Vagina (tissue), 2 donors: ENCODE data around the gene SERPINA4. TPM values are rescaled to one million over a fixed set of nuclear protein-coding genes. Genes with fewer than 3 reads are reported as not detected.

Source experiments
- DNase-seq, 2 donors: peaks; one replicate each; pipeline ENCODE4 v3.0.0-alpha.2; 2017; ENCODE audit errors: extremely low spot score in 2 of 2
- H3K27ac ChIP-seq: fragments of 200-600 bp; sonication (generic); one replicate; pipeline ENCODE4 v1.5.1; 2019
- H3K27me3 ChIP-seq: fragments of 200-600 bp; sonication (generic); one replicate; pipeline ENCODE4 v1.5.1; 2019
- H3K36me3 ChIP-seq, 2 donors: fragments of 200-600 bp; sonication (generic); one replicate each; pipeline ENCODE4 v1.5.1; 2017 to 2019
- H3K4me1 ChIP-seq: fragments of 200-600 bp; sonication (generic); one replicate; pipeline ENCODE4 v1.5.1; 2019
- H3K4me3 ChIP-seq, 2 donors: fragments of 200-600 bp; sonication (generic); 1 replicate in 1 of 2; 2 replicates in 1 of 2; pipeline ENCODE4 v1.5.1; 2016 to 2019
- H3K9me3 ChIP-seq: fragments of 200-600 bp; sonication (generic); one replicate; pipeline ENCODE4 v1.5.1; 2019
- POLR2A ChIP-seq, 2 donors: fragments of 450-650 bp; IDR thresholded peaks; one replicate each; pipeline ENCODE4 v1.6.1; 2017; ENCODE audit warnings: antibody characterized with exemption in 2 of 2, mild to moderate bottlenecking in 2 of 2, moderate library complexity in 2 of 2
- POLR2AphosphoS5 ChIP-seq, 2 donors: sonication (generic); formaldehyde crosslinking; IDR thresholded peaks; one replicate each; pipeline ENCODE4 v1.9.0; 2017; ENCODE audit warnings: antibody characterized with exemption in 2 of 2, mild to moderate bottlenecking in 2 of 2, low read depth in 1 of 2; ENCODE audit not compliant: insufficient read depth in 1 of 2
- intact Hi-C: fragments of 100-400 bp; cut with DNase I; formaldehyde crosslinking; loops from one replicate; pipeline ENCODE4 v1.15.1; 2023
- total RNA-seq: library from RNA; depleted of rRNA; stranded (reverse); fragments of >200 nt; gene quantifications from one replicate; pipeline ENCODE4 v1.2.3, GENCODE V29; 2016
- TF ChIP-seq, protein P1 (sequence below), 3 experiments: fragments of 450-650 bp in 2 of 3; fragments of 200-600 bp in 1 of 3; sonication (generic) in 1 of 3; IDR thresholded peaks; one replicate each; pipeline ENCODE4 v1.5.1; 2017 to 2019; ENCODE audit warnings: antibody characterized with exemption in 3 of 3, mild to moderate bottlenecking in 2 of 3, moderate library complexity in 2 of 3

The SERPINA4 gene
- total RNA-seq, 1 donor from 2014 or later = not detected

DNA sequence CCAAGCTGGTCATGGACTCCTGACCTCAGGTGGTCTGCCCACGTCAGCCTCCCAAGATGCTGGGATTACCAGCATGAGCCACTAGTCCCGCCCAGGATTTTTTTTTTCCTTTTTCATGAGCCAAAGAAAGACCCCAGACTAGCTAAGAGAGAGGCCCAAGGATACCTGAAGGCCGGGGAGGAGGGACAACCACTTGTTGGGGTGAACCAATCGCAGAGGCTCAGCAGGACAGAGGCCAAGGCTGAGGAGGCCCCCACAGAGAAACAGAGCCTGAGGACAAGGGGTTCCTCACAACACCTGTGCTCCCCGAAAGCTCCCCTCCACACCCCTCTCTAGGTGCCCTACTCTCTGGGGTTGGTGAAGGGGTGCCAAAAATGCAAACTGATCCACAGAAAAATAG is 49.9 kb downstream of the SERPINA4 start:
- H3K27me3 ChIP-seq = no peaks in the 10 kb centered on the region
- H3K9me3 ChIP-seq = no peaks in the 10 kb centered on the region
- no peak for DNase-seq
- no peaks in the 10 kb centered on the region for H3K36me3 ChIP-seq
- no peak for TF ChIP-seq POLR2A (IDR thresholded peaks at IDR 0.05)
- TF ChIP-seq, protein P1, sequence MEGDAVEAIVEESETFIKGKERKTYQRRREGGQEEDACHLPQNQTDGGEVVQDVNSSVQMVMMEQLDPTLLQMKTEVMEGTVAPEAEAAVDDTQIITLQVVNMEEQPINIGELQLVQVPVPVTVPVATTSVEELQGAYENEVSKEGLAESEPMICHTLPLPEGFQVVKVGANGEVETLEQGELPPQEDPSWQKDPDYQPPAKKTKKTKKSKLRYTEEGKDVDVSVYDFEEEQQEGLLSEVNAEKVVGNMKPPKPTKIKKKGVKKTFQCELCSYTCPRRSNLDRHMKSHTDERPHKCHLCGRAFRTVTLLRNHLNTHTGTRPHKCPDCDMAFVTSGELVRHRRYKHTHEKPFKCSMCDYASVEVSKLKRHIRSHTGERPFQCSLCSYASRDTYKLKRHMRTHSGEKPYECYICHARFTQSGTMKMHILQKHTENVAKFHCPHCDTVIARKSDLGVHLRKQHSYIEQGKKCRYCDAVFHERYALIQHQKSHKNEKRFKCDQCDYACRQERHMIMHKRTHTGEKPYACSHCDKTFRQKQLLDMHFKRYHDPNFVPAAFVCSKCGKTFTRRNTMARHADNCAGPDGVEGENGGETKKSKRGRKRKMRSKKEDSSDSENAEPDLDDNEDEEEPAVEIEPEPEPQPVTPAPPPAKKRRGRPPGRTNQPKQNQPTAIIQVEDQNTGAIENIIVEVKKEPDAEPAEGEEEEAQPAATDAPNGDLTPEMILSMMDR (IDR thresholded peaks at IDR 0.05) = no peak
- no peak for TF ChIP-seq POLR2AphosphoS5 (IDR thresholded peaks at IDR 0.05; ENCODE audit: insufficient read depth in 1 of 2, low read depth in 1 of 2)
- intact Hi-C loops = no loop called here
- H3K4me3 ChIP-seq = no peak overlapping the region
- H3K4me1 ChIP-seq = peaks cover 29% of the 10 kb centered on the region
- H3K27ac ChIP-seq = peak overlapping the region; percentile 42

DNA sequence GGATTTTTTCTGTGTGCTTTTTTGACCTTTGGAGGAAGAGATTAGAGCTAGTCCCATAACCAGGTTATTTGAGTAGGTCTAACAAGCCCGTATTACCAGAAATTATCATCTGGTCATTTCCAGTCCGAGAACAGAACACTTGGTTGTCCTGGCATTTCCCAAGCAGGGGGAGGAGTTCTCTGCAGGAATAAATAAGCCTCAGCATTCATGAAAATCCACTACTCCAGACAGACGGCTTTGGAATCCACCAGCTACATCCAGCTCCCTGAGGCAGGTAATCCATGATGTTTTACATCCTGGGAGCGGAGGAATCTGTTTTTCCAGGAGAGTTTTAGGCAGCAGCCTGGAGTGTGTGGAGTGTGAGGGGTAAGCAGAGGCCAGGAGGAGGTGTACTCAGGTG is 50.9 kb downstream of the SERPINA4 start, which contains the start of gene SERPINA3:
TSS of gene SERPINA3 (plus strand) at position 218 of the 400 bp plus-strand sequence. CDS start 2,051 bp downstream, outside the sequence.
- Histone ChIP-seq H3K27me3 (no peaks in the 10 kb centered on the region), H3K36me3 (no peaks in the 10 kb centered on the region), H3K27ac (peak within 1 kb of the TSS; percentile 74), H3K4me3 (peak within 1 kb of the TSS; percentile 15 to 16), H3K4me1 (peaks cover 29% of the 10 kb centered on the region), H3K9me3 (no peaks in the 10 kb centered on the region)
- TF ChIP-seq, protein P1 (IDR thresholded peaks at IDR 0.05) = no peak
- peak in 1 of 2 donors; percentile 9 for TF ChIP-seq POLR2AphosphoS5 (IDR thresholded peaks at IDR 0.05; ENCODE audit: insufficient read depth in 1 of 2, low read depth in 1 of 2)
- no peak for DNase-seq
- intact Hi-C loops = no loop called here

DNA sequence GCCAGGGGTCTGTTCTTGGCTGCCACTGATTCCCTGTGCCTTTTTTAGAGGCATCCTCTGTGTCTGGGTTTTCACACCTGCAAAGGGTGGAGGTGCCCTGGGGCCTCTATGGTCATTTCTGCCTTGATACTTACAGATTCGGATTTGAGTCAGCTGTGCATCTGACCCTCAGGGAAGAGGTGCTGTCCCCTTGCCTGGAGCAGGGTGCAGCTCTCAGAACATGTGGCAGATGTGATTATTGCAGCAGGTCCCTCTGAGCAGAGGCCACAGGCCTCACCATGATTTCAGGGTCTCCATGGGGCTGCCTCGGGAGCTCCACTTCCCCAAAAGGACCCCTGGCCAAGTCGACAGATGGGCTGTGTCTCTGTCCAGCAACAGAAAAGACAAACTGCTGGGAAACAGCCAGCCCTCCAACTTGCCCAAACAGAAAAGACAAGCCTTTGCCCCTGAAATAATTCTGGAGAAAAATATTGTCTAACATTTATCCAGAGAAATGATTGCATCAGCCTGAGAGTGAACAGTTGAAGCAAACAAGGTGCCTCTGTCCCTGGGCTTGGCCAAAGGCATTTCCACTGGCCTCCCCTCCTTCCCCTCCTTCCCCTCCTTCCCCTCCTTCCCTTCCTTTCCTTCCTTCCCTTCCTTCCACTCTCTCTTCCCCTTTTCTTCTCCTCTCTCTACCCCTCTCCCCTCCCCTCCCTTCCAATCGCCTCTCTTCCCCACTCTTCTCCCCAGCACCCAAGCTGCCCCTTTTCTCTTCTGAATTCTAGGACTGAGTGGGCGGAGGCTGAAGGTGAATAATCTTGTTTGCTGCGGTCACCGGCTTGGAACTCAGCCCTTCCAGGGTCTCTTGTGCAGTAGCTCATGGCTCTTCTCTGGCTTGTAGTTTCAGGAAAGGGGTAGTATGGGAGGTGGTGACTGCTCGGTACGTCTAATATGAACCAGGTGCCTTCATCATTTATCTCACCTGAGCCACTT is 51.6 kb downstream of the SERPINA4 start:
- peak overlapping the region; percentile 15 to 16 for H3K4me3 ChIP-seq
- no peaks in the 10 kb centered on the region for H3K9me3 ChIP-seq
- peaks cover 29% of the 10 kb centered on the region for H3K4me1 ChIP-seq
- DNase-seq = no peak
- H3K27ac ChIP-seq = peak overlapping the region; percentile 74
- H3K27me3 ChIP-seq = no peaks in the 10 kb centered on the region
- H3K36me3 ChIP-seq = no peaks in the 10 kb centered on the region
- intact Hi-C loops = no loop called here
- TF ChIP-seq POLR2A (IDR thresholded peaks at IDR 0.05) = no peak
- peak in 1 of 2 donors; percentile 37 for TF ChIP-seq POLR2AphosphoS5 (IDR thresholded peaks at IDR 0.05; ENCODE audit: insufficient read depth in 1 of 2, low read depth in 1 of 2)

DNA sequence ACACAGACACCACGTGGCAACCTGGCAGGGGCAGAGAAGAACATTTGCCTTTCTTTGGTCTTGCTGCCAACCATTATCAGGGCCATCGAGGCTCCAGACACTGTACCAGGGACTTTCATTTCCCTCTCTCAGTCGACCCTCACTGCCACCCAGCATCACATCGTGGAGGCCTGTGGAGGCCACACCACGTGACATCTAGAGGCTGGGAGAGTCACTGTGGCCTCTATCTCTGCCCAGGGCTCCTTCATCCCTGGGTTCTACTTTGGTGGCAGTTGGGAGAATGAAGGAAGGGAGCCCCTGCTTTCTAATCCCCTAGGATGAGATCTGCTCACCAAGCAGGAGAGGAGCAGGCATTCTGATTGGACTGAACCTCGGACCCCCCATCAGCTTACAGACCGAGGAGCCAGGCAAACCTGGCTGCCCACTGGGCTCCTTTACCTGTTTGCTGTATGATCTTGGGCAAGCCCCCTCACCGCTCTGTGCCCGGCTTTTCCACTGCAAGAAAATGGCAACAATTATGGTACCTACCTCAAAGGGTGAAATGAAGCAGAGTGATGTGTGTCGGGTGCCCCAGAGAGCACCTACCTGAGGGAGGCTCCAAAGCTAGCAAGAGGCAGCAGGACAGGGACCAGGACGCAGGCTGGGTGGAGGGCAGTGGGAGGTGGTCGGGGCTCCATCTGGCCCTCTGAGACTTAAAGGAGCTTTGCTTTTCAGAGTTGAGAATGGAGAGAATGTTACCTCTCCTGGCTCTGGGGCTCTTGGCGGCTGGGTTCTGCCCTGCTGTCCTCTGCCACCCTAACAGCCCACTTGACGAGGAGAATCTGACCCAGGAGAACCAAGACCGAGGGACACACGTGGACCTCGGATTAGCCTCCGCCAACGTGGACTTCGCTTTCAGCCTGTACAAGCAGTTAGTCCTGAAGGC is 52.7 kb downstream of the SERPINA4 start:
- H3K4me1 ChIP-seq = peaks cover 29% of the 10 kb centered on the region
- no peaks in the 10 kb centered on the region for H3K36me3 ChIP-seq
- no peaks in the 10 kb centered on the region for H3K27me3 ChIP-seq
- intact Hi-C loops = no loop called here
- H3K4me3 ChIP-seq = no peak overlapping the region
- no peaks in the 10 kb centered on the region for H3K9me3 ChIP-seq
- no peak for TF ChIP-seq POLR2AphosphoS5 (IDR thresholded peaks at IDR 0.05; ENCODE audit: insufficient read depth in 1 of 2, low read depth in 1 of 2)
- no peak for TF ChIP-seq POLR2A (IDR thresholded peaks at IDR 0.05)
- TF ChIP-seq, protein P1 (IDR thresholded peaks at IDR 0.05) = no peak
- peak overlapping the region; percentile 74 for H3K27ac ChIP-seq
- no peak for DNase-seq

DNA sequence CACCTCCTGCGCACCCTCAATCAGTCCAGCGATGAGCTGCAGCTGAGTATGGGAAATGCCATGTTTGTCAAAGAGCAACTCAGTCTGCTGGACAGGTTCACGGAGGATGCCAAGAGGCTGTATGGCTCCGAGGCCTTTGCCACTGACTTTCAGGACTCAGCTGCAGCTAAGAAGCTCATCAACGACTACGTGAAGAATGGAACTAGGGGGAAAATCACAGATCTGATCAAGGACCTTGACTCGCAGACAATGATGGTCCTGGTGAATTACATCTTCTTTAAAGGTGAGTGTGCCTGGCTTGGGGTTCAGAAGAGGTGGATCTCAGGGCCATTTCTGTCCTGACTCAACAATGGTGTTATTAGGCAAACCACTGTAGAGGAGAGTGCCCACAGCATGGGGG is 53.6 kb downstream of the SERPINA4 start:
- TF ChIP-seq, protein P1 (IDR thresholded peaks at IDR 0.05) = no peak
- H3K4me3 ChIP-seq = no peak overlapping the region
- intact Hi-C loops = no loop called here
- no peak for DNase-seq
- no peaks in the 10 kb centered on the region for H3K36me3 ChIP-seq
- peaks cover 29% of the 10 kb centered on the region for H3K4me1 ChIP-seq
- H3K27ac ChIP-seq = no peak overlapping the region
- H3K27me3 ChIP-seq = no peaks in the 10 kb centered on the region
- H3K9me3 ChIP-seq = no peaks in the 10 kb centered on the region
